GM18517 (cell line): ENCODE measurements around the gene NFIL3.
"Not testable (repeated sequence)": the region's sequence is repeated elsewhere in the genome, so short reads cannot be mapped to it uniquely, and the experiment has no call there.

Source experiments
- ATAC-seq: cut with Tn5 transposase; IDR thresholded peaks from one replicate; pipeline ENCODE4 v1.9.1; 2021; ENCODE audit warnings: mild to moderate bottlenecking, moderate library complexity; ENCODE audit not compliant: unreplicated experiment

NFIL3 gene

GRCh38 chr9:91398926-91399325 is 24.7 kb downstream of the NFIL3 start:
- no peak for ATAC-seq

- ATAC-seq: no peak
Observed at GRCh38 chr9:91395553-91396471, 27.8 kb downstream of the NFIL3 start.

GRCh38 chr9:91395106-91395552 is 28.5 kb downstream of the NFIL3 start:
- ATAC-seq: no peak

- no peak for ATAC-seq
Observed at GRCh38 chr9:91393826-91394225, 29.8 kb downstream of the NFIL3 start.

- no peak for ATAC-seq
Observed at GRCh38 chr9:91392435-91392834, 31.2 kb downstream of the NFIL3 start.

GRCh38 chr9:91391818-91392217 is 31.8 kb downstream of the NFIL3 start:
- no peak for ATAC-seq

GRCh38 chr9:91391412-91391811 is 32.2 kb downstream of the NFIL3 start:
- no peak for ATAC-seq

GRCh38 chr9:91389686-91390085 is 33.9 kb downstream of the NFIL3 start:
- not testable (repeated sequence) for ATAC-seq

- ATAC-seq: no peak
Observed at GRCh38 chr9:91386765-91387164, 36.9 kb downstream of the NFIL3 start.

- no peak for ATAC-seq
Observed at GRCh38 chr9:91384954-91385353, 38.7 kb downstream of the NFIL3 start.

- no peak for ATAC-seq
Observed at GRCh38 chr9:91383577-91383976, 40.1 kb downstream of the NFIL3 start.

GRCh38 chr9:91382298-91382697 is 41.3 kb downstream of the NFIL3 start:
- ATAC-seq: no peak

- ATAC-seq: no peak
Observed at GRCh38 chr9:91379426-91379825, 44.2 kb downstream of the NFIL3 start.

- ATAC-seq: no peak
Observed at GRCh38 chr9:91378695-91379127, 44.9 kb downstream of the NFIL3 start.

- ATAC-seq: not testable (repeated sequence)
Observed at GRCh38 chr9:91378054-91378453, 45.6 kb downstream of the NFIL3 start.

- no peak for ATAC-seq
Observed at GRCh38 chr9:91376239-91376638, 47.4 kb downstream of the NFIL3 start.

GRCh38 chr9:91374939-91375338 is 48.7 kb downstream of the NFIL3 start:
- ATAC-seq: no peak

- ATAC-seq: no peak
Observed at GRCh38 chr9:91371894-91372293, 51.7 kb downstream of the NFIL3 start.

GRCh38 chr9:91370006-91370405 is 53.6 kb downstream of the NFIL3 start:
- ATAC-seq: not testable (repeated sequence)

GRCh38 chr9:91364702-91365101 is 58.9 kb downstream of the NFIL3 start:
- ATAC-seq: no peak

- no peak for ATAC-seq
Observed at GRCh38 chr9:91364005-91364404, 59.6 kb downstream of the NFIL3 start.

- peak; percentile 17 for ATAC-seq
Observed at GRCh38 chr9:91362051-91362611, 61.5 kb downstream of the NFIL3 start.
